Activated effector memory CD4-positive, alpha-beta T cell treated with Interleukin-2 at 50 U/mL for 16 hours (primary cell): ENCODE data around the gene RERE.
"Not testable (repeated sequence)": the region's sequence is repeated elsewhere in the genome, so short reads cannot be mapped to it uniquely, and the experiment has no call there.

Experiments used
- DNase-seq: peaks from one replicate; pipeline ENCODE4 v3.0.0-alpha.2; 2020

The RERE gene

DNA sequence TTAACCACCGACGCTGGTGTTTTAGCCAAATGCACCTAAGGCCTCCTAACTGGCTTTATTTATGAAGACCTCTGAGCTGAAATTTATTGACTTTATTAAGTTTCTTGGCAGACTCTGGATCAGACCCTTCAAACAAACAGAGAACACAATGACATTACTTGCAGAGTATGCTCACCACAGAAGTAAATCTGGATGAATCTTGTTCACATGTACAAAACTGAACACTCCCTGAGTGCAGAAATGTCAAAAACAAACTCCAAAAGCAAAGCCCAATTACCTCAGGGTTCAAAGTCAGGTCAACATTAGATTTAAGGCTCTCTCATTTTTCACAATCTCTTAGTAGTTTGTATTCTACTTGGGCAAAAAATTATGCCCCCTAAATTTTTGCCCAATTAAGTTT, 280.9 kb downstream of the RERE start:
- DNase-seq = no peak

GRCh38 chr1:8533907-8534306, 283.5 kb downstream of the RERE start:
- DNase-seq = no peak

DNA sequence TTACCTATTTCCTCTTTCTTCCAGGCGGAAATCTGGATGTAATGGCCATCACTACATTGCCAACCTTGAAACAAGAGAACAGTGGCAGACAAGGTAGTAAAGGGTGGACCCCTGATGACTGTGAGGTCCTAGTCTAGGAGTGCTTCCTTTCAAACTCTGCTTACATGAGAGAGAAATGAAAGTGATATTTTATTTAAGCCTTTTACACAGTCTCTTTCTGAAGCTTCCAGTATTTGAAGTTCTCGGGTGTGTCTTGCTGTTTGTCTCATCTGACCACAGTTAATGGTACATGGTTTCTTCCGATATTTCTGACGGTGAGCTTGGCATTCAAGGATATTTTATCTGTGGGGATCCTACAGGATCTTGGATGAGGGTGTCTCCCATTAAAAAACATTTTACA, 284.3 kb downstream of the RERE start:
- DNase-seq = no peak

DNA sequence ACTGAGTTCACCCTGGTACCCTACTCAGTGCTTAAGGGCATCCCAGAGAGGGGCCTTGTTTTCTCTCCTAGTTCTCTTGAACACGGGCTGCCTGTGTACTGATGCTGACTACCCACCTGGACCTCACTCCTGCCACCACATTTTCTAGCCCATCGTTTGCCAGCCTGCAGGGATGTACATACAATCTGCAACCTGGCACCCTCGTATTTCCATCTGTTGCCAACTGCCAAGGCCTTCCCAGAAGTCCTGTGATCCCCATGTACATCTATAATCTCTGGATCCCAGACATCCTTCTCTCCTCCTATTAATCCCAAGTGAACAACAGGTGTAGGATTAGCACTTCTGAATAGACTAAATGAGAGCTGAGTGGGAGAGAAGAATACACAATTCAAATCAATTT, 287.5 kb downstream of the RERE start:
- DNase-seq = no peak

GRCh38 chr1:8527941-8528340, 289.5 kb downstream of the RERE start:
- DNase-seq = no peak

- peak; percentile 60 for DNase-seq
These were observed 291.7 kb downstream of the RERE start for GRCh38 chr1:8525558-8526275.

DNA sequence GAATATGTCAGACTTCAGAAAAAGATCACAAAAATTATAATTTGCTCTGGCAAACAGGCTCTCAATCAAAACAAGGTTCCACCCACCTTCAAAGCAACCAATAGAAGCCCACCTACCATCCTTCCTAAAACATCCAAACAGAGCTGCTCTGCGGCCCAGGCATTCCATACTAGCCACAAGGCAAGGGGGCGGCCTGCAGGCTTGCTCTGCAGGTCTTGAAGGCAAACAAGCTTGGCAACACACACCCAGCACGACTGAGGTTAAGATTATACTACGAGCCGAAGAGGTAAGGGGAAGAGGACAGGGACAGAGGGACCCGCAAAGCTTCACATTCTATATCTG, 292.3 kb downstream of the RERE start:
- no peak for DNase-seq

- DNase-seq = no peak
These were observed 292.7 kb downstream of the RERE start for GRCh38 chr1:8524627-8525157.

DNA sequence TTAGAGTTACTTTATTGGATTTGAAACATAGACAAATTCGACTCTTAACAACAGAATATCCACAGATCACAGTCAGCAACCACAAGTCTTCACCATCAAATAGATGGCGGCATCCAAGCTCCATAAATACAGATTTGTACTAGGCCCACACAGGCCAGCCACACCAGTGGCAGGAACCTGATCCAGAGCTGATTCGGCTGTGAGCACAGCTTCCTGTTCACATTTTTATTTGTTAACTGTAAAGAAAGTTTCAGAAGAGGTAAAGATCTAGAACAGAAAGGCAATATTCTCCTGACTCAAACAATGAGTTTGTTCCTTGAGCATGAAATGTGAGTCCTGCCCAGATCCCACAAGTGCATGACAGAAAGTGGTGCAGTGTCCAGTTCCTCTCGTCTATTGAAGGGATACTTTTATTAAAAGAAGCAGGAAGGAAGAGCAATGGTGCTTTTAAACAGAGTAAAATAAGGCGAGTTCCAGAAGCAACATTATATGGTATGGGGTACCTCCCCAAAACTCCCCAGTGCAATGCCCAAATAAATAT, 293.7 kb downstream of the RERE start:
- DNase-seq = no peak

DNA sequence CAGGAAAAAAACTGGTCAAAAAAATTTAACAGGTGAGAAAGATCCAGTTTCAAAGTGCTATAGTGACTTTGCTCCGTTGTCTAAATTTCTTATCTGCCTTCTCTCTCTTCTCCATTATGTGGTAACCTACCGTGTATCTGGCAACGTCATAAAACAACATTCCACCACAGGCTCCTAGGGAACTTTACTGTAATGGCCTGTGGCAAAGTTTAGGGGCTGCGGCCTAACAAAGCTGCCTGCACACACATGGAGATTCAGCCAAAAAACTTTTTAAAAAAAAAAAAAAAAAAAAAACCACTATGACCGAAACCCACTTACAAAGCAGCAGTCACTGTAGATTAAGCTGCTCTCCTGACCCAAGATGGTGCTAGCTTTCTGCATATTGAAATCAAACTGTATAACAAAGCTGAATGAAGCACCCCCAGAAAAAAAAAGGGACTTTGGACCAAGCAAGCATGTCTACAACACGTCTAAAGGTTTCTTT, 296.9 kb downstream of the RERE start:
- DNase-seq = no peak

- no peak for DNase-seq
These were observed 298.3 kb downstream of the RERE start for GRCh38 chr1:8519167-8519566.

DNA sequence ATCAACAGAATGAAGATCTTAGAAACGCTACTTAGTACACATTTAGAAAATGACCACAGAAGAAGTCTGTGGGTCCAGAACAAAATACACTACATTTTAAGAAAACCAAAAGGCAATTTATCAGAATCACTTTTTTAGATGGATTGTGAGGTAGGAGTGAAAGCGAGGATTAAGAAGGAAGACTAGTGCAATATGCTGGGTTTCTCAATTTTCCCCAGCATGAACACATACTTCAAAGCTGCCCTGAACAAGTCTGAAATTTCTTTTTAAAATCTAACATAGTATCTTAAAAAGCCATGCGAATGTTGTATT, 299.0 kb downstream of the RERE start:
- DNase-seq = no peak

- DNase-seq = no peak
These were observed 299.6 kb downstream of the RERE start for GRCh38 chr1:8517661-8518489.

DNA sequence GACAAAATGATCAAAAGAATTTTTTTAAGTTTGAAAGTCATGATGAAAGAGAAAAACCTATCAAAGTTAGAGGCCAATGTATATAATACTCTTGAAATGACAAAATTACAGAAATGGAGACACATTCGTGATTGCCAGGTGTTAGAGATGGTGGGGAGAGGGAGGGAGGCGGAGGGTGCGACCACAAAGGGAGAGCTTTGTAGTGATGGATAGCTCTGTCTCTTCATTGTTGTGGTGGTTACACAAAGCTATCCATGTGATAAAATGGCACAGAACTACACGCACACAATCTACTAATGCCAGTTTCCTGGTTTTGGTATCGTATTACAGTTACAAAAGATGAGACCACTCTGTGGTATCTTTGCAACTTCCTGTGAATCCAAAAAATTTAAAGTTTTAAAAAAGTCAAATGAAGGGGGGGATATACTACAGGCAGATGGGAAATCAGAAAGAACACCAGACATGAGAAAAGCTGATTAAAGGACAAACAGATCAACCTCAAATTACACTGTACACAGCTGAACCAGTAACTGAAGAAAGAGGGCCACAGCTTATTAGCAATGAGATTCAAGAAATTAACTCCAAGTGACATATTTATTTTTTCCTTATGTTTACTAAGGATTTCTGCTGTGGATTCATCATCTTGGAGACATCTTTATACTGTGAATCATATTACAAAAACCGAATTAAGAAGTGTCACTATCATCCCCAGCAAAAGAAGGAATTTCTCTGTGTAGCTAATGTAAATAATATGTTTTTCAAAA, 300.5 kb downstream of the RERE start:
- DNase-seq = no peak

GRCh38 chr1:8516278-8516777, 301.1 kb downstream of the RERE start:
- DNase-seq = no peak

DNA sequence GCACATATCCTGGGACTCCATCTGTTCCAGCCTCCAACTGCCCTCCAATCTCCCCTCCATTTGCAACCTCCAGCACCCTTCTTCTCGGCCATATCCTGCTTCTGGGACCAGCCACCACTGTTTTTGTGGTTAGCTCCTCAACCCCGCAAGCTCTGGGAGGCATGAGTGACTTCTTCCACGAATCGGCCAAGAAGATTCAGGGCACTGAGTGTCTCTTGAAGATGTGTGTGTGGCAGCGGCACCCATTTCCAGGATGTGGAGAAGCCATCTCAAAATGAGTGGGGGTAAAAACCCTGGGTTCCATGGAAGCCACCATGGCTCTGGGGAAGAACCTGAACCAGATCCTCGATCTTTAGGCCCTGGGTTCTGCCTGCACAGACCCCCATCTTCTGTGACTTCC, 304.9 kb downstream of the RERE start:
- no peak for DNase-seq

DNA sequence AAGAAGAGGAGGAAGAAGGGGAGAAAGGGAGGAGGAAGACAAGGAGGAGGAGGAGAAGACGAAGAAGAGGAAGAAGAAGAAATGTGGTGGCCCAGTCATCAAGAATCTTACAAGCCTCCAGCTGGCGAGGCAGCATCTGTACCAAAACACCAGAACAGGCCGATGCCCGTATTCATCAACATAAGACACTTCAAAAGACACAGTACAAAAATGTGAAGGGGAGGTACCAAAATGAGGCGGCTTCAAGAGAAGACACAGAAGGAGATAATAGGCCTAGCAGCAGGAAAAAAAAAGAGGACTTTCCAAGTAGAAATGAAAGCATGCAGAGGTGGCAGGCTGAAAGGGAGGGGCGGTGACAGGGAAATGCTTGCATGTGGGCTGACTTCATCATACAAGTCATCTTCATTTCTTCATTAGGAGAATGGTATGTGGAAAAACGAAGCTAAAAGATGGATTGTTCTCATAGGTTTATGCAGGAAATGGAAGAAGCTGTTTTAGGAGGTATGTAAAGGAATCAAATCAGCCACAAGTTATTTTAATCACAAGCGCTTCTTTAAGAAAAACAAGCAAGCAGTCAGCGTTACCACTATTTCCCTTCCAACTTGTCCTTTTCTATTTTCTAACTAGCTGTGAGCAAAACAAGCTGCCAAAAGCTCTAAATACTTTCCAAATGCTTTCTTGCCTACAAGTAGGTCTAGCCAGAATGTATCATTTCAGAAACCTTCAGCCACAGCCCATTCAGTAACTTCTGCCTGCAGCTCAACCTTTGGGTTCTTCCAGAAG, 307.2 kb downstream of the RERE start:
- no peak for DNase-seq

- DNase-seq = no peak
These were observed 307.9 kb downstream of the RERE start for GRCh38 chr1:8509579-8509978.

DNA sequence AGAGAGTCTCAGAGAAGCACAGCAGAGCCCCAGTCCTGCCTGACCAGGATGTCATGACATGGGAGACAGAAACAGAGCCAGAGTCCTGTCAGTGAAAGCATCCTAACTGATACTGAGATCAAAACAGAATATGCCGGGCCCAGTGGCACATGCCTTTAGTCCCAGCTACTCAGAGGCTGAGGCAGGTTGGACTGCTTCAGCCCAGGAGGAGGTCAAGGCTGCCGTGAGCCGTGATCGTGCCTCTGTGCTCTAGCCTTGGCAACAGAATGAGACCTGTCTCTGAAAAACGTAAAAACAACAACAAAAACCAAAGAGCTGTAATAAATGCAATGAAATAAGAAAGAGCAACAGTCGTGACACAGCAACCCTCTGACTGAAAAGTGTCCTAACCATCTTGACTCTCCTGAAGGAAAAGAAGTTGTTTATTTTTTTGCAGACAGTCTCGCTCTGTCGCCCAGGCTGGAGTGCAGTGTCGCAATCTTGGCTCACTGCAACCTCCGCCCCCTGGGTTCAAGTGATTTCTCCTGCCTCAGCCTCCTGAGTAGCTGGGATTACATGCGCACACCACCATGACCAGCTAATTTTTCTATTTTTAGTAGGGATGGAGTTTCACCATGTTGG, 310.3 kb downstream of the RERE start:
- no peak for DNase-seq

GRCh38 chr1:8506456-8506855, 311.0 kb downstream of the RERE start:
- no peak for DNase-seq

GRCh38 chr1:8503842-8504241, 313.6 kb downstream of the RERE start:
- no peak for DNase-seq

GRCh38 chr1:8502949-8503348, 314.5 kb downstream of the RERE start:
- not testable (repeated sequence) for DNase-seq
